Measurements from ENCODE around the gene ARFGAP1.

DNA sequence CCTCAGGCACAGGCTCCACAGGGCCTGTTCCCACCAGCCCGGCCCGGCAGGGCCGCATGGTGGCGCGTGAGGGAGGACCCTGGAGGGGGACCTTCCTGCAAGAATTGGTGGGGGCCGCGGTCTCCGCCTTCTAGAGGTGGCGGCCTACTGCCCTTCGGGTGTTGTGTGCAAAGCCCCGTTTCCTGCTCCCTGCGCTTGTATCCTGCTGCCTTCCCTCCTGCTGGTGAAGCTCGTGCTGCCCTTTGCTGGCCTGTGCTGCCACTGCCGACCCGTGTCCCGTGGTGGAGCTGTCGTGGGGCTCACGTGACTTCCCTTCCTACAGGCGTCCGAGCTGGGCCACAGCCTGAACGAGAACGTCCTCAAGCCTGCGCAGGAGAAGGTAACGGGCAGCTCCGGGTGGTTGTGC, 11.9 kb downstream of the ARFGAP1 start:
- TF ChIP-seq, protein P1, sequence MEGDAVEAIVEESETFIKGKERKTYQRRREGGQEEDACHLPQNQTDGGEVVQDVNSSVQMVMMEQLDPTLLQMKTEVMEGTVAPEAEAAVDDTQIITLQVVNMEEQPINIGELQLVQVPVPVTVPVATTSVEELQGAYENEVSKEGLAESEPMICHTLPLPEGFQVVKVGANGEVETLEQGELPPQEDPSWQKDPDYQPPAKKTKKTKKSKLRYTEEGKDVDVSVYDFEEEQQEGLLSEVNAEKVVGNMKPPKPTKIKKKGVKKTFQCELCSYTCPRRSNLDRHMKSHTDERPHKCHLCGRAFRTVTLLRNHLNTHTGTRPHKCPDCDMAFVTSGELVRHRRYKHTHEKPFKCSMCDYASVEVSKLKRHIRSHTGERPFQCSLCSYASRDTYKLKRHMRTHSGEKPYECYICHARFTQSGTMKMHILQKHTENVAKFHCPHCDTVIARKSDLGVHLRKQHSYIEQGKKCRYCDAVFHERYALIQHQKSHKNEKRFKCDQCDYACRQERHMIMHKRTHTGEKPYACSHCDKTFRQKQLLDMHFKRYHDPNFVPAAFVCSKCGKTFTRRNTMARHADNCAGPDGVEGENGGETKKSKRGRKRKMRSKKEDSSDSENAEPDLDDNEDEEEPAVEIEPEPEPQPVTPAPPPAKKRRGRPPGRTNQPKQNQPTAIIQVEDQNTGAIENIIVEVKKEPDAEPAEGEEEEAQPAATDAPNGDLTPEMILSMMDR (optimal IDR thresholded peaks at IDR 0.05 in 1 of 3, IDR thresholded peaks at IDR 0.05 in 1 of 3, conservative IDR thresholded peaks at IDR 0.05 in 1 of 3; ENCODE audit: extremely low read depth in 1 of 3, insufficient read depth in 2 of 3, low read length in 3 of 3), result no peak
- TF ChIP-seq EZH2 (IDR thresholded peaks at IDR 0.05; ENCODE audit: low read length), result no peak
